ENCODE results near the gene AKAP9.
"Not testable (repeated sequence)": the region's sequence is repeated elsewhere in the genome, so short reads cannot be mapped to it uniquely, and the experiment has no call there.

The AKAP9 gene

DNA sequence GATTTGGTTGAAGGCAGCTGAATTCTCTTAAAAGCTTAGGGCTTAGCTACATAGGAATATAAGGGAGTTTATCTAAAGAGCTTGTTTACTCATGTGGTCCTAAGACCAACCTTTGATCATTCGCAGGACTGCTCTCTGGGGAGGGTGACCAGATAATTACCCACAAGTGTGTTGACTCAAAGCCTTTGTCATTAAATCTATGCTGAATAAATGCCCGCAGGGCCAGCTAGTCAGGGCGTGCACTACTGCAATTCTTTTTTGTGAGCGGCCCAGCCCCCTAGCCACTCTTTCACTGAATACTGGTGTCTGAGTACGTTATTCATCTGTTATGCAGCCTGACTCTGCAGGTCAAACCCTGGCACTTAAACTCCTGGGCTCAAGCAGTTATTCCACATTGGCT, 69.6 kb downstream of the AKAP9 start:
- DNase-seq (ENCODE audit: low read depth, low spot score): no peak

- DNase-seq (ENCODE audit: low read depth, low spot score): no peak
Measured at GRCh38 chr7:92013611-92014010, 72.9 kb downstream of the AKAP9 start.

GRCh38 chr7:92020636-92021035, 80.0 kb downstream of the AKAP9 start:
- DNase-seq (ENCODE audit: low read depth, low spot score): no peak

DNA sequence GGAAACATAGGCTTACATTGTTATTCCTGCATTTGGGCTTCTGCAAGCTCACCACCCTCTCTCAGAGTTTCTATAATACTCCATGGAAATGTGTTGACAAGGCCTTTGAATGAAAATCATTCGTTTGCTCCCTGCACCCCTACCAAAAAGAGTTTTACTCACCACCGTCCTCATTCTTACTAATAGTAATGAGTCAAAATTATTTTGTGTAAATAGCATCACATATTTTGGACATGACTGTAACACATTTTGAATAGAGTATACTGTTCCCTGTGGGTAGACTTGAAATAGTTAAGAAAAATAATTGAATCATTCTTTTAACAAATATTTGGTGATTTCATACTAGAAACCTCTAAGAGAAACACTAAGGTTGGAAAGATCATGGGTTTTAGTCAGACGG, 84.6 kb downstream of the AKAP9 start:
- DNase-seq (ENCODE audit: low read depth, low spot score): no peak

GRCh38 chr7:92026635-92027034, 86.0 kb downstream of the AKAP9 start:
- not testable (repeated sequence) for DNase-seq (ENCODE audit: low read depth, low spot score)

GRCh38 chr7:92027128-92027527, 86.5 kb downstream of the AKAP9 start:
- not testable (repeated sequence) for DNase-seq (ENCODE audit: low read depth, low spot score)

DNA sequence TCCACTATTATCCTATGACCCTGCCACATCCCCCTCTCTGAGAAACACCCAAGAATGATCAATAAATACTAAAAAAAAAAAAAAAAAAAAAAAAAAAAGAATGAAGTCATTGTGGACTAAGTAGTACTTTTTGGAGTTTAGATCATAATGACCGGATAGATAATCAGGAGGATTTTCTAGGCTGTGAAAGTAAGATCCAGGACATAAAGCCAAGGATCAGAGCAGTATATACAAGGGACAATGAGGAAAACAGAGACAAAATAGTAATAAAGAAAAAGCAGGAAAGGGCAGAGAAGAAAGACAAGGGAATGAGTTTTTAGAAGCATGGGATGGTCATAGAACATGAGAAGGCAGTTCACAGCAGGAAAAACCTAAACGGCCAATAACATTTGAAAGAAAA, 87.6 kb downstream of the AKAP9 start:
- no peak for DNase-seq (ENCODE audit: low read depth, low spot score)

DNA sequence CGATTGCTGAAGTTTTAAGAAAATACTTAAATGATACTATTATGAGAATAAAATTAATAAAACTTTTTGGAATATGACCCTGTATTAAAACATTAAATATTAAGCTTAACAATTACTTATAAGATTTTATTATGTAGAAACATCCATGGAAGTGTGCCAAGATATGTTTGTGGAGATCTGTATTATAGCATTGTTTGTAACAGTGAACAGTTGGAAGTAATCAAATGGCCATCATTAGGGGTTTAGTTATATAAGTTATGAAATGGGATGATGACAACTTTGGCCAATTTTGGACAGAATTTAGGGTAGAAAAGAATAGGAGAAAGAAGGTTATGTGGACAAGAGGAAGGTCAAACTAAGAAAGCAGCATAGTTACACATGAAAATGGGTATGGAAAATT, 88.0 kb downstream of the AKAP9 start:
- DNase-seq (ENCODE audit: low read depth, low spot score): no peak

DNA sequence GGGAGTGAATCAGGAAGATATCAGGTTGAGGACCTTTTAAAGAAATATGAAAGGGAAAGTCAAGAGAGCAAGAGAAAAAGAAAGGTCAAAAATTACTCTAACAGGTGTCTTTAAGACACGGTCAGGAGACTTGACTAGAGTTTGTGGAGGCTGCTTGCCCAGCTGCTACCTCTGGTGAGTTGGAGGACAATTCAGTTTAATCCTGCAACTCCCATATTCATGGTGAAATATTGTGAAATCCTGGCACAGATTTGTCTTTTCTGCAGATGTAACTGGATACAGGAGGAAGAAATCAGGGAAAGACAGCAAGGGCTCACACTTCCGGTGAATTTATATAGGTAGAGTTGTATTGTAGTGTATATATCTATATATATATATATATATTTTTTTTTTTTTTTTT, 93.5 kb downstream of the AKAP9 start:
- no peak for DNase-seq (ENCODE audit: low read depth, low spot score)

DNA sequence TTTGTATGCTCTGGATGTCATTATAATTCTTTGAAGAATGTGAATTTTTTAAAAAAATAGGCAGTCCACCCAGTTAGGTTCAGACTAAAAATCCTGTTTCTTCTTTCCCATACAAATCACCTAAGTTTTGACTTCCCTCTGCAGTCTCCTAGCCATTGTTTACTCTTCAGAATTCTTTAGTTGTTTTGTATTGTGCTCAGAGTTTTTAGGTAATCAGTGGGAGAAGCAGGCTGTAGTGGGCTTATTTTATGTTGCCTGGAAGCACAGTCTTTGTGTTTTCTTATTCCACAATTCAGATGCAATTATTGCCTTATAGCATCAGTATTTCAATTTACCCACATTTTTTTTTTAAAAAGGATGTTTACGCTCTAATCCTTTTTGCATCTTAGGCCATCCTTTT, 94.9 kb downstream of the AKAP9 start:
- DNase-seq (ENCODE audit: low read depth, low spot score): no peak

- no peak for DNase-seq (ENCODE audit: low read depth, low spot score)
Measured at GRCh38 chr7:92039900-92040299, 99.2 kb downstream of the AKAP9 start.

- DNase-seq (ENCODE audit: low read depth, low spot score): no peak
Measured at GRCh38 chr7:92042056-92042737, 101.5 kb downstream of the AKAP9 start.

DNA sequence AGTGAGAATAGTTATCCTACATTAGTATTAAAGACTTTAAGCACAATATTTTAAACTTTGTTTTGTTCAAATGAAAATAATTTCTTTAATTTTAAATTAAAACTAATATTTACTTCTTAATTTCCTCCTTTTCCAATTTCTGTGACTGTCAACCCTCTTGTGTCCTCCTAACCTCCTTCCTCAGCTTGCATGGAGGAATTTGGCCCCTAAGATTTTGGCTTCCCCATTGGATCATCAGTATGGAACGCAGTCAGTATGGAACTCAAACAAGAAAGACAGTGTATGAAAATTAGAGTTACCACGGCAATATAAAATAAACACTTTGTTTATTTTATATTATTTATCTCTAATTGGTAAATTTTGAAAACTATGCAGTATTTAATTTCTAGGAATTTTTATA, 102.4 kb downstream of the AKAP9 start:
- DNase-seq (ENCODE audit: low read depth, low spot score): no peak

DNA sequence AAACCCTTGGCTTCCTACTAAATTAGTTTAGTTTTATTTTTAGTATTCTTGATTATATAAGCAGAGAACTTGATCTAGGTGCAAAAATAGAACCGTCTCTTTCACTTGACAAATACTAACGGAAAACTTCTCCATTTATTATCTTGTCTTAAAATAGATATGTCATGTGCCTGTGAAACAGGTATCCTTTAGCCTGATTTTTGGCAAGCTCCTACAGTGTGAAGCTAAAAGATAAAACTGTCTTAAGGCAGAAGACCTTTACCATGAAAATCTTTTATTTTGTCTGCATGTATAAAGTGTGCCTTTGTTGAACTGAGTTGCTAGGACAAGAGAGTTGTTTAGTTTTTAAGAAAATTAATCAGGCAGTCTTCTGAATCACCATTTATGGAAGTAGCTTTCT, 103.0 kb downstream of the AKAP9 start:
- no peak for DNase-seq (ENCODE audit: low read depth, low spot score)

GRCh38 chr7:92044148-92044547, 103.5 kb downstream of the AKAP9 start:
- DNase-seq (ENCODE audit: low read depth, low spot score): no peak

- DNase-seq (ENCODE audit: low read depth, low spot score): no peak
Measured at GRCh38 chr7:92044940-92045339, 104.3 kb downstream of the AKAP9 start.

DNA sequence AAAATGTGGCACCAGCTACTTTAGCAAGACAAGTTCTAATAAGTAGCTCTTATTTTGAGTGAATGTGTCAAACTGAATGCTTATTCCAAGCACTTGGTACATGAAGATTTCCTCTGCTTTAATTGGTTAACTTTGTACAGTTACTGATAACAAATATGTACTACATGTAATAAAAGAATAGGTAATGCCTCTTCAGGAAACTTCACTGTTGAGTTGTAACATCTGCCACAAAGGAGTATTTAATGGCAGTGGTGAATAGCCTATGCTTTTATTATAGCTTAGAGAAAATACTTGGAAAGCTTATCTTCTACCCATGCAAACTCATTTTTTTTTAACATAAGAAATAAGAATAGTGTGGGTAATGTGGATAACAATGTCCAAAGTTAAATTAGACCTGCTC, 111.0 kb downstream of the AKAP9 start:
- DNase-seq (ENCODE audit: low read depth, low spot score): no peak

DNA sequence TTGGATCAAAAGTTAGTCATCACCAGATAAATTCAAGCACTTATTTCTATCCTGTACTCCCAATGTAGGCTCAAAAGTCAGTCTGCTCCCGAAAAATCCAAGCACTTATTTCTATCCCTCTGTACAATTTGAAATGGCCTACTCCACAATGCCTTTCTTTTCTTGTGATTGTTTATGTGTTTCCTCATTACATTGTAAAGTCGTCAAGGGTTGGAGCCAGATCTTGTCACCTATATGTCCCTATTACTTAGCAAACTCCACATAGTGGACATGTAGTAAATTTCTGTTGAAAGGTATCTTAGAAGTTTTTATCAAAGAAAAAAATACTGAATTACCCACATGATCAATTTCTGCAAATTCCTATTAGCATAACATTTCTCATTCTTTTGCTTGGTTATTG, 111.5 kb downstream of the AKAP9 start:
- DNase-seq (ENCODE audit: low read depth, low spot score): no peak

DNA sequence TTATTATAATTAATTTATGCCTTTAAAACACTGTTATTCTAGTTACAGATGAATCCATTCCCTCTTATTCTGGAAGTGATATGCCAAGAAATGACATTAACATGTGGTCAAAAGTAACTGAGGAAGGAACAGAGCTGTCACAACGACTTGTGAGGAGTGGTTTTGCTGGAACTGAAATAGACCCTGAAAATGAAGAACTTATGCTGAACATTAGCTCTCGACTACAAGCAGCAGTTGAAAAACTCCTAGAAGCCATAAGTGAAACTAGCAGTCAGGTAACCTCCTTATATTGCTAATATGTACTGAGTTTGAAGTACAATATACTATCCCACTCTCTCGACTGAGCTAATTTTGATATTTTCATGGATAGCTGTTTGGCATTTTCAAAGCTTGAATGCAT, 112.0 kb downstream of the AKAP9 start:
- no peak for DNase-seq (ENCODE audit: low read depth, low spot score)

DNA sequence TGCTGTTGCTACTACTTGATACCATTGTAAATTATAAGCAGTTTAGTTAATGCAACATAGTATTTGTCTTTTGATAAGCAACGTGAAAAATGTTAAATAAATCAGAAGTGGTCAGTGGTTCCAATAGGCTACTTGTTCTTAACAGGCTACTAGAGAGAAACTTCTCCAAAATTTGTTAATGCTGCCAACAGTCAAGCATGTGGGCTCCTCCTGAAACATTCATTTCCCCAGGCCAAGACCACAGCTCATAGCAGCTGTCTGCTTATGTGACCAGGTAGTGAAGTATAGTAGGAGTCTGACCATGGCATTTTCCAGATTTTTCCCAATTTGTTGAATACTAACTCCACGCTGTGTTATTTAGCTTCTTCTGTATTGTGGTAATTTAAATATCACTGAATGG, 112.7 kb downstream of the AKAP9 start:
- DNase-seq (ENCODE audit: low read depth, low spot score): no peak

GRCh38 chr7:92056286-92056685, 115.6 kb downstream of the AKAP9 start:
- DNase-seq (ENCODE audit: low read depth, low spot score): no peak

- DNase-seq (ENCODE audit: low read depth, low spot score): no peak
Measured at GRCh38 chr7:92057375-92057774, 116.7 kb downstream of the AKAP9 start.

- DNase-seq (ENCODE audit: low read depth, low spot score): no peak
Measured at GRCh38 chr7:92058040-92058439, 117.4 kb downstream of the AKAP9 start.

DNA sequence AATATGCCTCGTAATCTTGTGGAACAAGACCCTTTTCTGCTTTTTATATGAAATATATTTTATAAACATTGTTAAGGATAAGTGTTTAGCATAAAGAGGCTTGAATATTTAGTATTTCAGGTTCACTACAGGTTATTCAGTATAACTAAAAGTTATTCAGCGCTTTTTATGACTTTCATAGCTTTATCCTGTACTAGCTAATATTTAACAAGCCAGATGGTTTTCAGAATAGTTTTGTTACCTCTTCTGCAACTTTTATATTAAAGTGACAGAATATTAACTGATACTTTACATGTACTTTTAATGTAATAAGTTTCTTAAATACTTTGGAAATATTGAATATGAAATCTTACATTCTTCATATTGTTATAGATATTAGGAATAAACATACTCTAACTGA, 118.2 kb downstream of the AKAP9 start:
- DNase-seq (ENCODE audit: low read depth, low spot score): no peak
